ENCODE results near the gene KCNAB1. TPM values are rescaled to one million over a fixed set of nuclear protein-coding genes. Genes with fewer than 3 reads are reported as not detected.

Gene KCNAB1
- total and polyA plus RNA-seq, 10 of the 15 experiments (the other 5 are each of a cell fraction or from before 2014, with no cell fraction given): 0.11 to 0.69 (median 0.43) TPM; not detected in 6

- TF ChIP-seq E2F8 (IDR thresholded peaks at IDR 0.05; ENCODE audit: low read depth, partially characterized antibody) (no peak), RBBP5 (conservative IDR thresholded peaks at IDR 0.05) (no peak), IRF5 (IDR thresholded peaks at IDR 0.05; ENCODE audit: borderline replicate concordance) (no peak), USF2 (IDR thresholded peaks at IDR 0.05; ENCODE audit: borderline replicate concordance, low read depth, low read length) (no peak), E2F4 (IDR thresholded peaks at IDR 0.05; ENCODE audit: low read depth, low read length) (no peak)
Measured at GRCh38 chr3:156149876-156150275, 29.5 kb downstream of the KCNAB1 start (continued).
